Stomach (tissue), 4 donors: Measurements from ENCODE around the gene SEMA4G.

Experiments
- EP300 ChIP-seq: sonication (generic); formaldehyde crosslinking; IDR thresholded peaks from one replicate; pipeline ENCODE4 v1.6.1; 2017; ENCODE audit warnings: antibody characterized with exemption
- POLR2A ChIP-seq, 4 donors: fragments of 450-650 bp; IDR thresholded peaks; one replicate each; pipeline ENCODE4 v1.6.1; 2016; ENCODE audit warnings: antibody characterized with exemption in 4 of 4, control low read depth in 2 of 4, mild to moderate bottlenecking in 1 of 4, moderate library complexity in 1 of 4
- POLR2AphosphoS5 ChIP-seq, 3 donors: sonication (generic); formaldehyde crosslinking; IDR thresholded peaks; one replicate each; pipeline ENCODE4 v1.6.1; 2016; ENCODE audit warnings: antibody characterized with exemption in 3 of 3
- TF ChIP-seq, protein P1 (sequence below), 7 experiments: fragments of 450-650 bp in 4 of 7; fragments of 200-600 bp in 3 of 7; sonication (generic) in 3 of 7; IDR thresholded peaks; one replicate each; pipeline ENCODE4 v1.5.1; 2016 to 2019; ENCODE audit warnings: antibody characterized with exemption in 7 of 7, control low read depth in 2 of 7, mild to moderate bottlenecking in 1 of 7

DNA sequence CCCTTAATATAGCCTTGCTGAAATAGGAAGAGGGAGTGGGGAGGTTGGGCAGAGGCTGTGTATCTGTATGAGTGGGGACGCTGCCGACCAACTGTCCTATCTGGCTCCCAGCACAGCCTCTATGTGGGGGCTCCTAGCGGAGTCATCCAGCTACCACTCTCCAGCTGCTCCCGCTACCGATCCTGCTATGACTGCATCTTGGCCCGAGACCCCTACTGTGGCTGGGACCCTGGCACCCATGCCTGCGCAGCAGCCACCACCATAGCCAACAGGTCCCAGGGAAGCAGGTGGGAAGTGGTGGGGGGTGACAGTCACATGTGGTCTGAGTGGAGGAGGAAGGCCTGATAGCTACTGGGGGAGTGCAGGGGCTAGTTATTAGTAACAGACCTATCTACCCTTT lies 11.4 kb downstream of the SEMA4G start:
- TF ChIP-seq, protein P1, sequence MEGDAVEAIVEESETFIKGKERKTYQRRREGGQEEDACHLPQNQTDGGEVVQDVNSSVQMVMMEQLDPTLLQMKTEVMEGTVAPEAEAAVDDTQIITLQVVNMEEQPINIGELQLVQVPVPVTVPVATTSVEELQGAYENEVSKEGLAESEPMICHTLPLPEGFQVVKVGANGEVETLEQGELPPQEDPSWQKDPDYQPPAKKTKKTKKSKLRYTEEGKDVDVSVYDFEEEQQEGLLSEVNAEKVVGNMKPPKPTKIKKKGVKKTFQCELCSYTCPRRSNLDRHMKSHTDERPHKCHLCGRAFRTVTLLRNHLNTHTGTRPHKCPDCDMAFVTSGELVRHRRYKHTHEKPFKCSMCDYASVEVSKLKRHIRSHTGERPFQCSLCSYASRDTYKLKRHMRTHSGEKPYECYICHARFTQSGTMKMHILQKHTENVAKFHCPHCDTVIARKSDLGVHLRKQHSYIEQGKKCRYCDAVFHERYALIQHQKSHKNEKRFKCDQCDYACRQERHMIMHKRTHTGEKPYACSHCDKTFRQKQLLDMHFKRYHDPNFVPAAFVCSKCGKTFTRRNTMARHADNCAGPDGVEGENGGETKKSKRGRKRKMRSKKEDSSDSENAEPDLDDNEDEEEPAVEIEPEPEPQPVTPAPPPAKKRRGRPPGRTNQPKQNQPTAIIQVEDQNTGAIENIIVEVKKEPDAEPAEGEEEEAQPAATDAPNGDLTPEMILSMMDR (IDR thresholded peaks at IDR 0.05), result no peak
- TF ChIP-seq POLR2AphosphoS5 (IDR thresholded peaks at IDR 0.05), result no peak
- TF ChIP-seq POLR2A (IDR thresholded peaks at IDR 0.05), result no peak
- no peak for TF ChIP-seq EP300
